Fibroblast of gingiva (primary cell): ENCODE data around the gene PLEKHA3.

Experiments
- DNase-seq: peaks from one replicate; pipeline ENCODE4 v3.0.0-alpha.2; 2011; ENCODE audit warnings: low read depth

Gene PLEKHA3

DNA sequence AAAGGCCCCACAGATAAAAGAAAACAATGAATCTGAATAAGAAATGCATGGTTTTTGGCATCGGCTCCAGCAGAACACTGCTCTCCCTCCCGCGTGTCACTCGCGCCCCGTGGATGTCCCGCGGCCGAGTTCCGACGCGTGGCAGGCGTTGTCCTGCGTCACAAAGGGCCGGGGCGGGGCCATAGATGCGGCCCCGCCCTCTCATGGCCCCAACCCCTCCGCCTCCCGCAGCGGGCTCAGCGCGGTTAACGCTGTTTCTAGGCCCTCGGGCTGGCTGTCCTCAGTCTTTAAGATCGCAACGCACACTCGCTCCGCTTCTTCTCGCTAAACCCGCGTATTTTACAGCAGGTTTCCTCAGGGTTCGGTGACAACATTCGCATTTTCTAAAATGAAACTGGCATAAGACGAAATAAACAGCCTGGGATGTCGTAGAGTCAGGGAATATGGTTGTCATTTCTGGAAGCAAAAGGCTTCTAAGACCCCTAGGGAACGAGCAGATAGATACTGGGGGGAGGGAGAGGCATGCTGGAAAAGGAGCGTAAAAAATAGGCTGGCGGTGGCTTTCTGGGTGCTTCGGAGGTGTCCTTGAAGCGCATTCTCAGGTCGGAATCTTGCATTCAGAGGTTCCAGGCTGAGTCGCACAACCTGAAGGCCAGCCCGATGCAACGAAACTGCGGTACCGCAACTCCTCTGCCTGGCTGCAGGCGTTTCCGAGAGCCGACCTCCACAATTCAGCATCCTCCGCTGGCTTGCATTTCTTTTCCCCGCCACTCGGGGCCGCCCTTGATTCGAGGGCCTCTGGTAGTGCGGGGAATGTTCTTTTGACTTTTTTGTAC lies 1.6 kb upstream of the PLEKHA3 start, which contains the start of gene FKBP7:
TSS of gene FKBP7 (minus strand) at position 162 of the 836 bp plus-strand sequence. CDS start at position 61, 101 bp downstream.
- peak; percentile 81 for DNase-seq

DNA sequence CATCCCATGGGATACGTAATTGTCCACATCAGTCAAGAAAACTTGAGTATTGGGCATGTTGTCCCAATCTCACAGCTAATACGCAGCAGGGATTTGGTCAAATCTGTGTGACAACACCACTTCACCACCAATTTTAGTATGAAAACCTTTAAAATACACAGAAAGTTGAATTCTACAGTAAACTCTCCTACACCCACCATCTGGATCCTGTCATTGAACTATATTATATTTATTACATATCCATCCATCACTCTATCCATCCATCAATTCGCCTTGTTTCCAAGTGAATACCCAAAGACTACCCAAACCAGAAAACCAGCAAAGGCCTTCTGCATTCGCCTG lies 1.0 kb upstream of the PLEKHA3 start:
- no peak for DNase-seq

DNA sequence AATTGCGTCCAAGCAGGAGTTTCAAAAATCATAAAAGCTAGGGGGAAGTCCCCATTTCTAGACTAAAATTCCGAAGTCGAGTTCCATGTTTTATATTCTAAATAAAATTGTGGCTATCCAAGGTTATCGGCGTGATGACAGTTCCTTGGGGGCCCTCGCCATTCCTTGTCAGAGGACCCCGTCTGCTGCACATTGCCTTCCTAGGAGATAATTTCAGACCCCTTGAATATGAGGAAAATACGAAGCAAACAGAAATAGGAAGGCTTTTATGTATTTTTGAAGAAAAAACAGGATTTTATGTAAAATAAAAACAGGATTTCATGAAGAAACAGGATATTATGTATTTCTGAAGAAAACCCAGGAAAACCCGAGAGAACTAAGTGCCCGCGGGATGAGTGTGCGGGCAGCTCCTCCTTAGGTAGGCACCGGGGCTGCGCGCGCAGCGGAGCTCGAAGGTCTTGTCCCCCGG lies 465 bp upstream of the PLEKHA3 start:
- no peak for DNase-seq

DNA sequence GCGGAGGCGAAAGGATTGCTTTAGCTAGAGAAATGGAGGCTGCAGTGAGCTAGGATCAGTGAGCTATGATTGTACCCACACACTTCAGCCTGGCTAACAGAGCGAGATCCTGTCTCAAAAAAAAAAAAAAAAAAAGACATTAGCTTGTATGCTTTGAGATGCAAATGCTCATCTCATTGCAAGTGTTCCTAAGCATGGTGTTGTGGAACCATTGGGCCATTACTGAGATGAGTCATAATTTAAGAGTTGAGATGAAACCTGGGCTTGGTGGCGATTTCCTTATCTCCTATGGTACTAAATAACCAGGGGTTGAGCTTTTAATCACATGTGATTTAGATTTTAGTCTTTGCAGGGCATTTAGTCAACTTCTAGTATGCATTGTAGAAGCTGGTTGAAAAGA lies 2.2 kb downstream of the PLEKHA3 start:
- no peak for DNase-seq

DNA sequence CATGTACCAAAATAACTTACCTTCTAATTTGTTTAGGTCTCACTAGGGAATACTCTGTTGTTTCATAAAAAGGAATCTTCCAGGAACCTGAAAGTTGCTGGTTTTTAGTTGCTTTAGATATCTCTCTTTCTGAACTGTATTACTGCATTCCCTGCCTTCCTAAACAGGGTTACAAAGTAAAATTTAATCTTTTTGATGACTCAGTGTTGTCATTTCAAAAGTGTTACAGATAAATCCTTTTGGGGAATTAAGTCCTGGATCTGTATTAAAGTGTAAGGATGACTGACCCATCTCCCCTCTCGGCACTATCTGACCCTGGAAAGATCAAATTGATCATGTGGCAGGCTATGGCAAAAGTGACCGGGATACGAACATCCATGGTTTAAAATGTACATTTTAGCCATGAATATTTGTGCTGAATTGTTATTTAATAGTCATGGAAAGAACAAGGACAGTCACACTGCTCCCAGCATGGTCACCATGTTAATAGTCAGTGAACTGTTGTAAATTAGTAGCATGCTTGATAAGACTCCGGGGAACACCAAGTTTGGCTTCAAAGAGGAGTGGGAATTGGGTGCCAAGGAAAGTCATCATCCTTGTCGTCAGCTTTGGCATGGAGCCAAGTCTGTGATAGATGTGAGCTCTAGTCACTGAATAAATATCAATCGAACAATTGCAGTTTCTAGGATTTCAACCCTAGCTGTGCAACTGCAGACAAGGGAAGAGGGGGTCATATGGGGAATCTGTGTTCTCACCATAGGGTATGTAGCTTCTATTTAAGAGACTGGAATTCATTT lies 4.2 kb downstream of the PLEKHA3 start:
- DNase-seq: peak; percentile 25

DNA sequence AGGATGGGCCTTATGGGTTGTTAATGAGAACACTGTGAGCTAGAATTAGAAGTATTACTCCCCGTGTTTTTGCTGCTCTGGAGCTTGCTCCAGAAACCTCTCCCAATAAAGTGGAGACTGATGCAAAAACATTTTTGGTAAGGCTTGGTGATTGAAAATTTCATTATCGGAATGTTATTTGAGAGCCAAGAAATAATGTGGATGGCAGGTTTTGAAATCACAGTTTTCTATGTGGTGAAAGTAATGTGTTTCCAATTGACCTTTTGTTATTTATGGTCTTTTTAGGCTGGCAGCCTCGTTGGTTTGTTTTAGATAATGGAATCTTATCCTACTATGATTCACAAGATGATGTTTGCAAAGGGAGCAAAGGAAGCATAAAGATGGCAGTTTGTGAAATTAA lies 5.1 kb downstream of the PLEKHA3 start:
- peak; percentile 86 for DNase-seq

DNA sequence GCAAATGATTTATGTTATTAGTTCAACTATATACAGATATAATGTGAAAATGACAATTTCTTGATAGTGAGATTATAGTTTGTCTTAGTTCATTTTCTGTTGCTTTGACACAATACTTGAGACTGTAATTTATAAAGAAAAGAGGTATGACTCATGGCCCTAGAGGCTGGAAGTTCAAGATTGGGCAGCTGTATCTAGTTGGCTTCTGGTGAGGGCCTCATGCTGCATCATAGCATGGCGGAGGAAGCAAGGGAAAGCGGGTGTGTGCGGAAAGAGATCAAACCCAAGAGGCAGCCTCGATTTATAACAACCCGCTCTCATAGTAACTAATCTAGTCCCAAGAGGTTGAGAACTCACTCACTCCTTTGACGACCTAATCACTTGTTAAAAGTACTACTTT lies 11.4 kb downstream of the PLEKHA3 start:
- DNase-seq: no peak

DNA sequence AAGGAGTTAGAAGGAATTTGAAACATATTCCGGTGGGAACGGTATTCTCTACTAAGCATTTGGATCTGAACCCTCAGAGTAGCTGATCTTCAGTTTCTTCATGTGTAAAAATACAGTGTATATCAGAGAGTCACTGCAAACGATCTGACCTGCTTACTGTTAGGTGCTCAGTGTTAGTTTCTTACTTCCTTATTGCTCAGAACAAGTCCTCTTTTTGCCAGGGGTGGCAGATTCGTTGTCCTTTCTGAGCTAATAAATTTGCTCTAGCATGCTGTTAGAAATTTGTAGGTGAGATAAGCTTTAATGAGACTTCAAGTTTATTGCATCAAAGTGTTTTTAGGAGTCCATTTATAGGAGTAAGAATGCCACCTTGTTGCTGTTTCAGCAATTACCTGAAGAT lies 15.8 kb downstream of the PLEKHA3 start:
- no peak for DNase-seq

DNA sequence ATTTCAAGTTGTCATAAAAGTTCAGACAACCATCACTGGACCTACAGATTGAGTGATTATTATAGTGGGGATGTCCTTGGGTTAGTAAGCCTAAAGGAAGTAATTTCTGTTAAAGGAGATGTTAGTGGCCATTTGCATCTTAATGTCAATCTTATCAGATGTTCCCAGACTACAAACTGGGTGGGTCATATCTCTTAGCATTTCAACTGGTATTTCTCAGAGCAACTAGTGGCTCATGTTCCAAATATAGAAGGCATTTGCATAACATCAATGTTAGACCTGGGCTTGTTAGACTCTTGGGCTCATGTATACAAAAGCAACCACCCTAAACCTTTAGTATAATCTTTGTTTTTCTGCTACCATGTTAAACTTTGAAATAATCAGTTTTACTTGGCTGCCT lies 17.9 kb downstream of the PLEKHA3 start:
- no peak for DNase-seq

DNA sequence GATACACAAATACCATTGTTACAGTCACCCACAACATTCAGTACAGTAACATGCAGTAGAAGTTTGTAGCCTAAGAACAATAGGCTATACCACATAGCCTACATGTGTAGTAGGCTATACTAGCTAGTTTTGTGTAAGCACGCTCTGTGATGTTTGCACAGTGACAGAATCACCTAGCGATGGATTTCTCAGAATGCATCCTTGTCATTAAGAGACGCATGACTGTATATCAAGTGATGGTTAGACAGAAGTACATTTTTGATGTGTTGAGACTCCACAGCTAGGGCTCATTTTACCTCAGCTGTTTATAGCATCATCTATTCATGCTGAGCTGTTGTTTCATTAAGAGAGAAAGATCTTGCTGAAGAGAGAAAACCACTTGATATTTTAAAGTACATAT lies 19.4 kb downstream of the PLEKHA3 start:
- no peak for DNase-seq

DNA sequence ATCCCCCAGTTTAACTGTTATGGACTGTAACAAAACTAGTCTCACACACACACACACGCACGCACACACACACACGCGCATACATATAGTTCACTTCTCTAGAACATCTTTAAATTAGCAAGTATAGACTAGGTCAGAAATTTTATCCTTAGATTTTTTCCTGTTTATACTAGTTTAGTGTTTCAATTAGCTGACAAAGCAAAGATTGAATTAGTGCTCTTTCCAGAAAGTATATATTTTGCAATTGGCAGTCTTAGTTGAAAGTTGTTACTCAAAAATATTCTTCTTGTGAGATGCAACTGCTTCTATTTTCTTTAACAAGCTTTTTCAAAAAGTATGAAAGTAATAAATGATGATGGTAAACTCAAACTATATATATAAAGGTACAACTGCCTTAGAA lies 22.5 kb downstream of the PLEKHA3 start:
- DNase-seq: no peak

DNA sequence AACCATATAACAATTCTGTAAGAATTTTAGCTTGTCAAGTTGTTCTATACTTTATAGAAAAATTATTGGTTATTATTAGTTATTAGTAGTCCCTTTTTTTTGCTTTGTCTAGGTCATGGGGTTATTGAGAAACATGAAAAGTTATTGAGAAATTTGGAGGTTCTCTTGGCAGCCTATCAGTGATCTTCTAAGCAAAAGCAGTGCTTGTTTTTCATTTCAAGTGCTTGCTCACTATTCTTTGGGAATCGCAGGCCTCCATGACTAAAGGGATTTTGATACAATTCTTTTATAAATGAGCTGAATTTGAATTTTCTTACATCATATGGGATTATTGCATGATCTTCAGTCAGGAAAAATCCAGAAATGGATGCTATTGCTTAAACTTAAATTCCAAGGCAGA lies 25.8 kb downstream of the PLEKHA3 start:
- DNase-seq: peak; percentile 60

DNA sequence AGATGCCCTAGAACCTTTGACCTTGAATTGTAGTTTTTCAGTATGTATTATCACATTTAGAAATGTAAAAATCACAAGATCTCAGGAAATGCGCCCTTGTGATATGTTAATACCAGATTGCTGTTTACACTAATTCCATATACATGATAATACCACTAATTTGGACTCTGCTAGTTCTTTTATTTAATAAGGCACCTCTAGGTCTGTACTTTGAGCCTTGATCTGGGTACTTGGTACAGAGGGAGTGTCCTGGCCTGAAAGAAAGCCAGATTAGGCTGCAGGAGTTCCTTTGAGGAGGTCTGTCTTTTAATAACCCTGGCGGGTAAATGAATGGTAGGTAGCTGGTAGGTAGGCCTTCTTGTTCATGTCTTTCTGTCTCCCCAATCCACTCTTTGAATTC lies 26.3 kb downstream of the PLEKHA3 start:
- DNase-seq: no peak

DNA sequence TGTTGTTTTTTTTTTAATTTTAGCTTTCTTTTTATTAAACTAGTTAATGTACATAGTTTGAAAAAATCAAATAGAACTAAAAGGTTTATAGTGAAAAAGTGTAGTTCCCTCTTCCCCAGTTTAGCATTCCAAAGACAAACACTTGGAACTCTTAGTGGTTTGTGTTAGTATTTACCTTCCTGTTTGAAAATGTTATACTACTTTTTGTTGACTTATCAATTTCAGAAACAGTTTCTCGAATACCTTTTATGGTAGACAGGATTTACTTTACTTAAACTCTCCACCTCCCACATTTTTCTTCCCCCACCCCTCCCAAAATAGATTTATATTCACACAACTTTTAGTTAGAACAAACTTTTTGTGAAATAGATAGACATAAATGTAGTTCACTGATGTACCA lies 26.7 kb downstream of the PLEKHA3 start:
- DNase-seq: no peak

DNA sequence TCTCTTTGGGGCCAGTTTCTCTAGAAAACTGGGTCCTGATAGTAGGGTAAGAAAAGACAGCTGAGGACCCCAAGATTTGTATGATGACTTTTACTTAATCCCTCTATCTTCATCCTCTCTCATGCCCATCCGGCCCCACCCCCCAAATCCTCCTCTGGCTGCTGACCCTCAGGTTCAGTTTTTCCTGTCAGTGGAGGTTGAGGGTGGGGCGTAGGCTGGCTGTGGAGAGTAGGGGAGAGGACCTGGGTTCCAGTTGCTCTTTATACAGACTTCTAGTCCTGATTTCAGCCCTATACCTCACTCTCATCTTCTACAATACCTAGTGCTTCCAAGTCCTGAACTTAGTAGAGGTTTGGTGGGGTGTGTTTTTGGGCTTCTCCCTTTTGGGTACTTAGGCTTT lies 28.4 kb downstream of the PLEKHA3 start:
- DNase-seq: no peak

DNA sequence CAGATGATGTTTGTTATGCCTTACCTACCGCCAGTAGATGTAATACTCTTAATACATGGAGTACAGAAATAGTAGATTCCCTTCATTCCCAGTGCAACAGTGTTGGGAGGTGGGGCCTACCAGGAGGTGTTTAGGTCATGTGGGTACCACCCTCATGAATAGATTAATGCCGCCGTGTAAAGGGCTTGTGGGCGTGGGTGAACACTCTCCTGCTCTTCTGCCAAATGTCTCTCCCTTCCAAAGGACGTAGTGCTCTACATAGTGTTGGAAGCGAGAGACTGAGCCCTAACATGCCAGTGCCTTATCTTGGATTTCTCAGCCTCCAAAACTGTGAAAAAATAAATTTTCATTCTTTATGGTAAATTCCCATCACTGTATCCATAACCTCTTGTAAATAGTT lies 30.1 kb downstream of the PLEKHA3 start:
- DNase-seq: no peak

DNA sequence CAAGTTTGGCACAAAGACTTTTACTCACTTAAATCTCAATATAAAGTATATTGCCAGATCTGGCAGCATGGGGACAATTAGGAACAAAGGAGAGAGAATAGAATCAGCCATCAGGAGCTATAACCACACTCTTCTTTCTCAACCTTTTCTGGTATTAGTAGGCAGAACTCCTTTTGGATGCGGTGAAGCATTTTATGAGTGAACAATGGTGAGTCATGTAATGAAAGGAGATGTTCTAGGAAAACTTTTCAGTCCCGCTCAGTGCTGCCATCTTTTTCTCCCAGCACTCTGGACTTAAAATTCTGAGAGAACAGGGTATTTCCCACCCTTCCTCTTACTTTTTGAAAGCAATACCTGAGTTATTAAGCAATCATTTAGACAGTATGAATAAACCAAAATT lies 32.2 kb downstream of the PLEKHA3 start:
- no peak for DNase-seq

DNA sequence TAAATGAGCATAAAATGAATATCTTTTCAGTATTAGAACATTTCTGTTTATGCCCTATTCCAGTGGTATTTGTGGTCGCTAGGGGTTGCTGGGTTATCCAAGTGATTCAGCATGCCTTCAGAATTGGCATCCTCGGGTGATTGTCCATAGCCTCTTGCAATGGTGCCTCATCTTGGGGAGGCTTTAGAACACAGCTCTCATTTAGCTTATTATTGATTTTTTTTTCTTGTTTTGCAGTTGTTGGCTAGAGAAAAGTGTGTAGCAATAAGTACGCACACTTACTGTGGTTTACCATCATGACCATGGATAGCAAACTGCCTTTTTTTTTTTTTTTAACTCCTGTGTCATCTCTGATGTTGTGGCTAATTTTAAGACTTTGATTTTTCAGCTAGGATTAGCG lies 33.6 kb downstream of the PLEKHA3 start:
- peak; percentile 14 for DNase-seq

DNA sequence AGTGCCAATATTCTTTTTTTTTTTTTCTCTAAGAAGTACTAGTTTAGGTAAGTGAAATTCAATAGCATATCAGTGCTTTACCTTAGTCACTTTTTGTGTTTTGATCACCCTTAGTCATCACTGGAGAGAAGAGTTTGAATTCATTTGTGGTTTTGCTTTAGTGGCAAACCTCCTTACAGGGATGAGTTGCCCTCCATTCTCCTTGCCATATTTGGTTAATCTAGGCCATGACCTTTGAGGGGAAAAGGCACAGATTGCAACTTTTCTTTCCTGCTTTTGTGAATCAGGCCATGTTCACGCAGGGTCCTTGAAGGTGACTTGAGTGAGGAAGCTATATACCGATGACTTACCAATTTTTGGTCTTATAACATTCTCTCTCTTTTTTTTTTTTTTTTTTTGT lies 34.4 kb downstream of the PLEKHA3 start:
- DNase-seq: no peak

DNA sequence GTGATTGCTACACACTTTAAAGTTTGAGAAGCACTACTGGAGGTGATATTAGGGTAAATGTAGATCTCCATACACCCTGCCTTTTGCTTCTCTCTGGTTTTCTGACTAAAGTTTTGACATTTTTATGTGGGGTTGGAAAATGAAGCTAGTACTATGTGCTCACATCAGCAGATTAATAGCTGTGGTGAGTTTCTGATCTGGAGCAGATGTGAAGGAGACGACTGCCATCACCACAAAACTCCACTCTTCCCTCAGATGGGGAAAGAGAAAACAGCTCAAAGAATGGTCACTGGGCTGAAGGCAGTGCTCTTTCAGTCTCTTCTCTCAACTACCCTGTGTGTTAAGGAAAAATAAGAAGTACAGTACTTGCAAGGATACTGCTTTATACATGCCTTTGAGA lies 37.2 kb downstream of the PLEKHA3 start:
- no peak for DNase-seq

DNA sequence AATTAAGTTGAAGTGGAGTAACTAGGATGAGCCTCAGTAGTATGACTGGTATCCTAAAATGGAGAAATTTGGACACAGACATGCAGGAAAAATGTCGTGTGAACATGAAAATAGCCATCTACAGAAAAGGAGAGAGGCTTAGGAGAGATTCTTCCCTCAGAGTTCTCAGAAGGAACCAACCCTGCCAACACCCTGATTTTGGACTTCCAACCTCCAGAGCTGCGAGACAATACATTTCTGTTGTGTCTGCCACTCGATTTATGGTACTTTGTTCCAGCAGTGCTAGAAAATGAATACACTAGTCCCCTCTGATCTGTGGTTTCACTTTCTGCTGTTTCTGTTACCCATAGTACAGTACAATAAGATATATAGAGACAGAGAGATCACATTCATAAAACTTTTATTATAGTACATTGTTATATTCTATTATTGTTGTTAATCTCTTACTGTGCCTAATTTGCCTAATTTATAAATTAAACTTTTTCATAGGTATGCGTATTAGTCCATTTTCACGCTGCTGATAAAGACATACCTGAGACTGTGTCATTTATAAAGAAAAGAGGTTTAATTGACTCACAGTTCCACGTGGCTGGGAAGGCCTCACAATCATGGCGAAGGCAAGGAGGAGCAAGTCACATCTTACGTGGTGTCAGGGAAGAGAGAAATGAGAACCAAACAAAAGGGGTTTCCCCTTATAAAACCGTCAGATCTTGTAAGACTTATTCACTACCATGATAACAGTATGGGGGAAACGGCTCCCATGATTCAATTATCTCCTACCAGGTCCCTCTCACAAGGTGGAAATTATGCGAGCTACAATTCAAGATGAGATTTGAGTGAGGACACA lies 41.3 kb downstream of the PLEKHA3 start:
- DNase-seq: no peak

DNA sequence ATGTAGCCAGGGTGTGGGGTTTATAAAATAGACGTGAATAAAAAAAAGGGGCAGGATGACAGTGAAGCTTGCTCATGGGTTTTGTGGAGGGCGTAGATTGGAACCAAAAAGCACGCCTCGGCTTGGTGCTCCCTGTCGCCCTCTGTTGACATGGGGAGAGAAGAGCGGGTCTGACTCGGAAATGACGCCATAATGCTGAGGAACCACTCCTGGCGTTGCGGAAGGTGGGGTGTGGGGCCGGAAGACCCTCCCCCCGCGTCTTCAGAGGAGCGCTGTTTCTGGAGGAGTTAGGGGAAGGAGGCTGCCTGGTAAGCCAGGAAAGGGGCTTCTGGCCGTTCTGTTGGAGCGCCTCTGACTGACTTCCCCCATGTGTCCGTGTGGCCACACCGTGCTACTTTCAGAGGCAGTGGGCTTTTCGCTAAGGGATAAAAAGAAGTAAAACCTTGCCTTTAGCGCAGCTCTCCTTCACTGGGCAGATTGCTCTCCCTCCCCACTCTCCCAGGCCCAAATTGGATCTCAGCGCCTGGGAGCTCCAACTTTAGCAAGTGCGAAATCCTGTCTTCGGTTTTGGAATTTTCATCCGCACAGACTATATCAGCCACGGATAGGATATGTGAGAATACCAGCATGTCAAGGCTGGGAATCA lies 42.8 kb downstream of the PLEKHA3 start:
- peak; percentile 77 for DNase-seq
